SU-DHL-6 (cell line): ENCODE measurements around the gene RAD51AP1.

Experiments used
- H2AFZ ChIP-seq: fragments of 200-600 bp; sonication (generic); 2 replicates; pipeline ENCODE4 v1.6.1; 2014; ENCODE audit warnings: low read depth, mild to moderate bottlenecking, moderate library complexity, mixed read lengths, antibody characterized with exemption, low read length; ENCODE audit not compliant: severe bottlenecking
- H3F3A ChIP-seq: fragments of 200-600 bp; shearing (Covaris generic); 2 replicates; pipeline ENCODE4 v1.6.0; 2016; ENCODE audit warnings: antibody characterized with exemption, mild to moderate bottlenecking; ENCODE audit not compliant: insufficient read depth
- H3K27ac ChIP-seq: fragments of 200-600 bp; sonication (generic); 2 replicates; pipeline ENCODE4 v1.5.1; 2016; ENCODE audit warnings: low read depth, mild to moderate bottlenecking, low read length, moderate library complexity, mixed read lengths
- H3K27me3 ChIP-seq: fragments of 200-600 bp; sonication (generic), shearing (Covaris generic); 2 replicates; pipeline ENCODE4 v1.6.0; 2014; ENCODE audit warnings: mild to moderate bottlenecking, low read length
- H3K36me3 ChIP-seq: fragments of 200-600 bp; sonication (generic); 2 replicates; pipeline ENCODE4 v1.6.1; 2014; ENCODE audit warnings: mild to moderate bottlenecking, low read length, mixed read lengths
- H3K4me2 ChIP-seq: fragments of 300-600, 200-600 bp; shearing (Covaris generic), sonication (generic); 2 replicates; pipeline ENCODE4 v1.6.0; 2014; ENCODE audit warnings: low read length, low read depth, mild to moderate bottlenecking; ENCODE audit not compliant: poor library complexity, severe bottlenecking
- H3K4me3 ChIP-seq: fragments of 200-600 bp; sonication (generic); 2 replicates; pipeline ENCODE4 v1.5.1; 2014; ENCODE audit warnings: antibody characterized with exemption, low read length, mild to moderate bottlenecking, mixed read lengths; ENCODE audit not compliant: insufficient read depth, poor library complexity, severe bottlenecking
- H3K79me2 ChIP-seq: fragments of 200-600 bp; sonication (generic); 2 replicates; pipeline ENCODE4 v1.6.1; 2014; ENCODE audit warnings: mild to moderate bottlenecking, low read length, moderate library complexity; ENCODE audit not compliant: insufficient read depth
- H3K9ac ChIP-seq: fragments of 200-600 bp; sonication (generic); 2 replicates; pipeline ENCODE4 v1.7.0; 2014; ENCODE audit warnings: mild to moderate bottlenecking, low read length
- H3K9me2 ChIP-seq: fragments of 200-600 bp; sonication (generic); replicated peaks from 2 replicates; pipeline ENCODE4 v1.6.1; 2014; ENCODE audit warnings: low read length; ENCODE audit not compliant: insufficient read depth
- H3K9me3 ChIP-seq: fragments of 200-600 bp; sonication (generic); 2 replicates; pipeline ENCODE4 v1.6.1; 2014; ENCODE audit warnings: low read length, mixed read lengths; ENCODE audit not compliant: insufficient read depth
- H4K20me1 ChIP-seq: fragments of 200-600 bp; sonication (generic); 2 replicates; pipeline ENCODE4 v1.6.1; 2014; ENCODE audit warnings: low read depth, mild to moderate bottlenecking, antibody characterized with exemption, low read length, moderate library complexity, mixed read lengths
- EZH2phosphoT487 ChIP-seq: fragments of 200-600 bp; sonication (generic), shearing (Covaris generic); conservative IDR thresholded peaks from 2 replicates; pipeline ENCODE4 v1.6.1; 2018; ENCODE audit warnings: mild to moderate bottlenecking, antibody characterized with exemption, low read length, moderate library complexity, mixed read lengths
- TF ChIP-seq, protein P1 (sequence below): fragments of 200-600 bp; sonication (generic); IDR thresholded peaks from one replicate; pipeline ENCODE4 v1.5.1; 2017; ENCODE audit warnings: antibody characterized with exemption, mild to moderate bottlenecking, low read length, moderate library complexity; ENCODE audit not compliant: insufficient read depth, poor library complexity, severe bottlenecking

RAD51AP1 gene

DNA sequence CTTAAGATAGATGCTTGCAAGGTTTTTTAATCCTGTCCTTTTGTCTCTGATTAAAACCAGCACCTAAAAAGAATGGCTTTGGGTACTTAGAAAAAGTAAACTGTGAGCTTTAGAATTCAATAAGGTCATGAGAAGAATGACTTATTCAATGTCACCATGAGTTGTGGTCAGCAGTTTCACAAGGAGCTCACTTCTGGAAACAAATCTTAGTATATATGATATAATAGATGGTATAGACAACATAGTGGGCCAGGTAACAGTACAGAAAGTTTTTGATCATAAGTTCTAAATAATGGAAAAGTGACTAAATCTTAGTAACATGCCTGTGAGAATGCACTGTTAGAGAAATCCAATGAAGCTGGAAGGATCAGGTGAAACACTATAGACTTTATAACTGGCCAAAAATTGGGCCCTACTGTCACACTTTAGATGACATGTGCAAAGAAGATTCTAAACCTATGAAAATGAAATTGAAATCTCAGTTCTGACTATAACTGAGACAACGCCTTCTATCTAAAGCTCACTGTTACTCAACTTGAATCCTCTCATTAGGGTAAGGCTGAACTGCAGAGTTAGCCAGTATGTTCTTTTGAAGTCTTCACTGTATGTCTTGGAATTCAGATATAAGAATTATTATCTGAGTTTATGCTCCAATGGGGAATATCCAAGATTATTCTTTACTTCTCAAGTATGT lies 42.4 kb upstream of the RAD51AP1 start:
- Histone ChIP-seq H3K36me3 (peaks cover 12% of the 10 kb centered on the region), H3K79me2 (no peaks in the 10 kb centered on the region), H2AFZ (no peak overlapping the region)

DNA sequence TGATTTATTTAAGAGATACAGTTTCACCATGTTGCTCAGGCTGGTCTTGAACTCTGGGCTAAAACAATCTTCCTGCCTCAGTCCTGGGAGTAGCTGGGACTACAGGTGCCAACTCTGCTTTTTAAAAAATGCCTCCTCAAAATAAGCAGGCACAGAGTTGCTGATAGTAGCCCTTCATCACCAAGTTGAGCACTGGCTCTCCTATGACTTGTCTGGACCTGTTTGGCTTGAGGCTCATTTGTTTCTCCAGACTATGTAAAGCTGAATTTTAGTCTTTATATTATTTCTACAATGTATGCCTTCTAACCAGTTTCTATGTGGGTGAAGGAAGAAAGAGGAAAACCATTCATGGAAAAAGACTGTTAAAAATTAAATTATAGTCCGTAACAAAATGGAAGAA lies 39.5 kb upstream of the RAD51AP1 start:
- no peaks in the 10 kb centered on the region for H3F3A ChIP-seq

More for the DNA sequence above, 42.4 kb upstream of the RAD51AP1 start:
- Histone ChIP-seq H3K9ac (no peak overlapping the region), H3F3A (no peaks in the 10 kb centered on the region), H4K20me1 (no peaks in the 10 kb centered on the region), H3K27me3 (no peaks in the 10 kb centered on the region), H3K9me2 (no peaks in the 10 kb centered on the region), H3K9me3 (no peaks in the 10 kb centered on the region), H3K4me3 (no peak overlapping the region), H3K4me2 (no peak overlapping the region), H3K27ac (no peak overlapping the region)
- TF ChIP-seq, protein P1, sequence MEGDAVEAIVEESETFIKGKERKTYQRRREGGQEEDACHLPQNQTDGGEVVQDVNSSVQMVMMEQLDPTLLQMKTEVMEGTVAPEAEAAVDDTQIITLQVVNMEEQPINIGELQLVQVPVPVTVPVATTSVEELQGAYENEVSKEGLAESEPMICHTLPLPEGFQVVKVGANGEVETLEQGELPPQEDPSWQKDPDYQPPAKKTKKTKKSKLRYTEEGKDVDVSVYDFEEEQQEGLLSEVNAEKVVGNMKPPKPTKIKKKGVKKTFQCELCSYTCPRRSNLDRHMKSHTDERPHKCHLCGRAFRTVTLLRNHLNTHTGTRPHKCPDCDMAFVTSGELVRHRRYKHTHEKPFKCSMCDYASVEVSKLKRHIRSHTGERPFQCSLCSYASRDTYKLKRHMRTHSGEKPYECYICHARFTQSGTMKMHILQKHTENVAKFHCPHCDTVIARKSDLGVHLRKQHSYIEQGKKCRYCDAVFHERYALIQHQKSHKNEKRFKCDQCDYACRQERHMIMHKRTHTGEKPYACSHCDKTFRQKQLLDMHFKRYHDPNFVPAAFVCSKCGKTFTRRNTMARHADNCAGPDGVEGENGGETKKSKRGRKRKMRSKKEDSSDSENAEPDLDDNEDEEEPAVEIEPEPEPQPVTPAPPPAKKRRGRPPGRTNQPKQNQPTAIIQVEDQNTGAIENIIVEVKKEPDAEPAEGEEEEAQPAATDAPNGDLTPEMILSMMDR = no peak
- TF ChIP-seq EZH2phosphoT487 = no peak

DNA sequence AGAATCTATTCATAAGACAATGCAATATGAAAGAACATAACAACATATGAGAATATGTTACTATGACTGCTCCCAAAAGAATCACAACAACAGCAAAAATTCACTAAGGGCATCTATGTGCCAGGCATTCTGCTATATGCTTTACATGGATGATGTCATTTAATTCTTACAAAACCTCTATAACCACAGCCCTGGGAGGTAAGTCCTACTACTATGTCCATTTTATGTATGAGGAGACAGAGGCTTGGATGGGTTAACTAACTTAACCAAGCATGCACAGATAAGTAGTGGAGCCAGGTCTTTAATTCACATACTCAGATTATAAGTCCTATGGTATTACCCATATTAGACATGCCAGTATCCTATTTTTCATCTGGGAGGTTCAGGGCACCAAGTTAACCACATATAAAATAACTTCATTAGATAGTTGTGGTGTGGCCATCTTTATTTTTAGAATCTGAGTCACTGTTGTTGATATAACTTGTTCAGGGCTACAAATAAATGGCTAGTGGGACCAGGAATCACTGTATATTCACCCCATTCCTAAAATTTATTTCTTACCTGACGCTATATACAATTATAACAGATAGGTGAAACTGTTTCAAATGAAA lies 33.2 kb upstream of the RAD51AP1 start:
- no peak overlapping the region for H3K9ac ChIP-seq
- TF ChIP-seq EZH2phosphoT487 = no peak
- TF ChIP-seq, protein P1 = no peak
- H3K9me3 ChIP-seq = no peaks in the 10 kb centered on the region
- H3K36me3 ChIP-seq = peaks cover 12% of the 10 kb centered on the region; the same call in 1 of the 2 replicates
- no peaks in the 10 kb centered on the region for H3K9me2 ChIP-seq
- no peaks in the 10 kb centered on the region for H3K79me2 ChIP-seq
- no peaks in the 10 kb centered on the region for H3F3A ChIP-seq
- H3K4me3 ChIP-seq = no peak overlapping the region
- no peaks in the 10 kb centered on the region for H3K27me3 ChIP-seq
- no peak overlapping the region for H2AFZ ChIP-seq
- H3K27ac ChIP-seq = no peak overlapping the region
- no peak overlapping the region for H3K4me2 ChIP-seq
- H4K20me1 ChIP-seq = 0 out of 2 replicates have a peak, but pooled peaks cover 3% of the 10 kb centered on the region

More for the DNA sequence above, 39.5 kb upstream of the RAD51AP1 start:
- Histone ChIP-seq H3K27me3 (no peaks in the 10 kb centered on the region), H3K4me3 (no peak overlapping the region), H3K9ac (no peak overlapping the region), H3K79me2 (no peaks in the 10 kb centered on the region), H4K20me1 (no peaks in the 10 kb centered on the region), H3K27ac (no peak overlapping the region), H3K9me3 (no peaks in the 10 kb centered on the region), H3K4me2 (no peak overlapping the region), H3K36me3 (peaks cover 12% of the 10 kb centered on the region), H3K9me2 (no peaks in the 10 kb centered on the region), H2AFZ (no peak overlapping the region)
- no peak for TF ChIP-seq EZH2phosphoT487
- TF ChIP-seq, protein P1 = no peak
